ENCODE measurements around the gene CDH23.

Gene CDH23

DNA sequence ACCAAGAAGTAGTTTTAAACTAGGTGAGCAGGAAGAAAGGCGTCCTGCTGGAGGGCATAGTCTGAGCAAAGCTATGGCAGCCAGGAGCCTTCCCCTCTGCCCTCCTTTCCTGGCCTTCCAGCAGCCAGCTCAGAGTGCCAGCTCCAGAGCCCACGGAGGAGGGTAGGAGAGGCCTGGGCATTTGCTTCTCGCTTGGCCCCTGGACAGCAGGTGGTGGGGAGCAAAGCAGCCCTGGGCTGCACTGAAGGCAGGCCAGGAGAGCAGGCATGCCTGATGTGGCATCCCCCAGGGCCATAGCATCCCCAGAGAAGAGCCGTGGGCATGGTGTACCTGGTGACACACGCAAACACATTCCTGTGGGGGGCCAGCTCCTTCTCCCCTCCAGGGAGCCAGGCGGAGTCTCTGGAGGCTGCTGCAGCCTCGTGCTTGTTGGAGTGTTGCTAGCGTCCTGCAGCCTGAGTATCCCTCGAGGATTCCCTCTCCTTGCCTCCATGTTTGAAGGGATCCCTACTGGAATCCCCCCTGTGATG is 43.9 kb downstream of the CDH23 start:
- no peak for DNase-seq (ENCODE audit: low read depth)

DNA sequence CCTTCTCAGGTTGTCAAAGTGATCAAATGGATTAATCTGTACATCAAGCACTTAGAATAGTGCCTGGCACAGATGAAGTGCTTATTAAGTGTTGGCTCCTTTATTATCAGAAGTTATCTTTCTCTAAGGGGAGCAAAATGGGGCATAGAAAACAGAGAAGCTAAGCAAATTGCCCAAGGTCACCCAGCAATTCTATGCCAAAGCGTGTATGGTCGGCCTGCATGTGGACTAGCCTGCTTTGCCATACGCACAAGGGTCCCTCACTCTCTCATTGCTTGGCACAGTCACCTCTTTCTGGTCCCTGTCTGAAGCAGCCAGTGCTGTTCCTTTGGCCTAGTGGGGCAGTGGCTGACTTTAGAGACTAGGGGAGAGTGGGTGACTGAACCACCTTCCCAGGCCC is 45.3 kb downstream of the CDH23 start:
- DNase-seq (ENCODE audit: low read depth): no peak

DNA sequence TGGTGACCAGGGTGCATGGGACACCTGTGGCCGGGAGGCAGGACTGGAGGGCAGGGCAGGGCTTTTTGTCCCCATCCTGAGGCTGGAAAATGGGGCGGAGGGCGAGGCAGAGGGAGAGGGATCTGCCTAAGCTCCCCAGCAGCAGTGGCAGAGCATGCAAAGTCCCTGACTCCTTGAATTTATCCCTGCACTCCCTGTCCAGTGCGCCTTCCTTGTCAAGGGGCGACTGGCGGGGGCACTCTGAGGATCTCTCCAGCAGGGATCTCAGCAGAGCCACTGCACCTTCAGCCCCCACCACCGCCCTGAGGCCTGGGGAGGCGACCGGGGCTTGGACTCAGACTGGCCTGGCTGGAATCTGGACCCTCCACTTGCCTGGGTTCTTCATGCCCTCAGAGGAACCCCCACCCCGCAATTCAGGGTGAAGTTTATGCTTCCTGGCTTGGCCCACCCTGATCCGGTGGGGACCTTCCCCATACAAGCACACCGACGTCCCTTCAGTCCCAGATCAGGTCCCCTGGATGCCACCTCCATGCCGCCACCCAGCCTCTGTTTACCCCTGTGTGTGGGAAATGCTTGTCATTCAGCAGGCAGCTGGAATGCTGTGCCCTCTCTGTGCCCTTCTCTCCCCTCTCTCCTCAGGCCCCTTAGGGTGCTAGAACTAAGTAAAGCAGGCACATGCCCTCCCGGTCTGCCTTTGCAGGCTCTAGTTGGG is 46.3 kb downstream of the CDH23 start:
- no peak for DNase-seq (ENCODE audit: low read depth)

GRCh38 chr10:71443676-71444075 is 47.0 kb downstream of the CDH23 start:
- no peak for DNase-seq (ENCODE audit: low read depth)

DNA sequence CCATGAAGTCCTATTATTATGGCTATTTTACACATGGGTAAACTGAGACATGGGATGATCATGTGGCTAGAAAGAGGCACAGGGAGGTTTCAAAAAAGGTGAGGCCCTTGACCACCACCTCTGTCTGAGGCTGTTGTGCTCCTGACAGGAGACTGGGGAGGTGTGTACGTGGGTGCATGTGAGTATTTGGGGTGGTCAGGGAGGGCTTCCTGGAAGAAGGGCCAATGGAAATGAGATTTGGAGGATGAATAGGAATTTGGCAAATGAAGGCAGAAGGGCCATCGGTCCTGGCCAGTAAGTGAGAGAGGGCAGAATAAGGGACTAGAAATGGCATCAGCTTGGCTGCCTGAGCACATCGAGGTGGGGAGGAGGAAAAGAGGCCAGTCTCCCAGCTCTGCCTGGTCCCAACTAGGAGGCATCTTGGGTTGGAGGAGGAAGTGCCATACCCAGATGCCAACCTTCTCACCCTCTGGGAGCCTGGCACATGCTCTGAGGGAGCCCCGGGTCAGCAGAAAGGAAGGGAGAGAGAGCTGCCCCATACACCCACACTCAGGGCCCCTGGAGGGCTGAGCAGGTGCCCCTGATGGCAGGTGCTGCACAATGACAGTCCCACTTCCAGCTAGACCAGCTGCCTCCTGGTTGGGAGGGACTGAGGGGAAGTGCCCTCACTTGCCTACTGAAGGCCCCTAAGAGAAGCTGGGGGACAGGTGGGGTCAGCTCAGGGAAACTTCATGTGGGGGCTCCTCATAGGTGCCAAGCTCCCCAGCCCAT is 47.7 kb downstream of the CDH23 start:
- DNase-seq (ENCODE audit: low read depth): no peak

DNA sequence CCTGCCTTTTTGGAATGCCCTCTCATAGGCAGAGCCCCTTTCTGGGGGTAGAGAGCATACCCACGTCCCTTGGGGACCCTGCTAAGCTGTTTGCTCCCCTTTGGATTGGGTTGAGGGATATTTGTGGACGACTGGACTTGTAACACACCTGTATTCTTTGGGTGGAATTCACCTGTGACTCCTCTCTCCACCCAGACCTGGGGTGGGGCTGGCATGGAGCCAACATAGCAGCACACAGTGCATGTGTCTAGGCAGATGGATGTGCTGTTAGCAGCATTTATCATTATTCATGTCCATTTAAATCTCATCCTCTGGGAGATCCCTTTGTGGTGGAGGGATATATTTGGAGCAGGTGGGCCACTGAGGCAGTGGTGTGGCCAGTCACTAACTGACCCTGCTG is 51.0 kb downstream of the CDH23 start:
- DNase-seq (ENCODE audit: low read depth): no peak

- DNase-seq (ENCODE audit: low read depth): no peak
Observed at GRCh38 chr10:71448146-71448545, 51.4 kb downstream of the CDH23 start.

DNA sequence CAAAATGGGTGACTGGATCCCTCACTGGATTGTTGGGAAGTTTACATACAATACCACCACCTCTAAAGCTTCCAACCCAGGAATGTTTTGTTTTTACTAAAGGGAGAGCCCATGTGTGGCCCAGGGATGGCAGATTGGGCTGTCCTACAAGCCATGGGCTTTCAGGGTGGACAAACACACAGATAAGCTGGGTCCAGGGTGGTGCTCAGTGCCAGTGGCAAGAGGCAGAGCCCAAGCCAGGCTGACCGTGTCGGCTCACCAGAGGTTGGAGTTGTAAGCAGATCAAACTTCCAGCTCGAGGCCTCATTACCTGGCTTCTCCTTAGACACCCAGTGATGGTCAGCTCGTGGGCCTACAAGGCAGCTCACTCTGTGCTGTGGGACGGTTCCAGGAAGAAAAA is 52.3 kb downstream of the CDH23 start:
- no peak for DNase-seq (ENCODE audit: low read depth)

DNA sequence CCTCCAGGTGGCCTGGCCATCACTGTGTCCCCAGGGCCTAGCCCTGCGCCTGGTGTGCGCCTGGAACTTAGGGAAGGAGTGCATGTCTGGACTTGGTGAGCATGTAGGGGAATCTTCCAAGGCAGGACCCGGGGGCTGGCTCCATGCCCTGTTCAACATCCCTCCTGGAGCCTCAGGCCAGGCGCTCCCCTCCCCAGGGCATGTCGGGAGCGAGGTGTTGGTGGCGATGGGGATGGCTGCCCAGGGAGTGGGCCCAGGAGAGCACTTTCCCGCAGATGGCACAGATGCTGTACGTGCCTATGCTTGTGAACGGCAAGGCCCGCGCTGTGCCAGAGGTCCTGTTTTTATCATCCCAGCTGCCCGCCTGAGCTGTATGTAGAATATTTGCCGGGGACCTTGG is 55.0 kb downstream of the CDH23 start:
- DNase-seq (ENCODE audit: low read depth): no peak

GRCh38 chr10:71453186-71453585 is 56.5 kb downstream of the CDH23 start:
- DNase-seq (ENCODE audit: low read depth): no peak

- DNase-seq (ENCODE audit: low read depth): no peak
Observed at GRCh38 chr10:71454347-71454746, 57.6 kb downstream of the CDH23 start.

GRCh38 chr10:71455035-71455434 is 58.3 kb downstream of the CDH23 start:
- no peak for DNase-seq (ENCODE audit: low read depth)

DNA sequence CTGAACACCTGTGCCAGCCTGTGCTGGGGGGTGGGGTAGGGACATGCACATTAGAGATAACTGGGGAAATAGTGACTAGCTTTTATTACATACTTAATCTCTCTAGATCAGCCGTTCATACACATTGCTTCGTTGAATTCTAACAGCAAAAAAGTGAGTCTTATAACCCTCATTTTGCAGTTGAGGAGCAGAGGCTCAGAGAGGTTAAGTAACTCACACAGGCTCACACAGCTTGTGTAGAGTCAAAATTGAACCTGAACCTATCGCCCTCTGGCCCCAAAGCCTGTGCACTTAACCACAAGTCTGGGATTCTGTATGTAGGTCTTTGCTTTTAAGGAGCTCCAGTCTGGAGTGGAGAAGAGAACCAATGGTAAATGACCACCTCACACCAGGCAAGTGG is 59.9 kb downstream of the CDH23 start:
- no peak for DNase-seq (ENCODE audit: low read depth)

DNA sequence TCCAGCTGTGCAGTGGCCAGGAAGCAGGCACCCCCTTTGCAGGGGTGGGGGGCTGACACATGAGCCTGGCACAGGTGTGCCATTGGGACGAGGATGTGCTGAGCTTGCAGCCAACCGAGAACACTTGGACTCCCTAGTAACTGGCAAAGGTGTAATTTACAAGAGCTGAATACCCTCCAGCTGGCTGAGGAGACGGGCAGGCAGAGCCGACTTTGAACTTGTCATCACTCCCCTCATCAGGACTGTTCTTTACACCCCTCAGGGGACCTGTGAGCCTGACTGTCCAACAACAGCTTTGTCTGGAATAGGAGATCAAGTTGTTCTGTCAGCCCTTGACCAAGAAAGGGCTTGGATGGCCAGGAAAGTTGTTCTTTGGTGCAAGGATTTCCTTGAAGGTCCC is 61.2 kb downstream of the CDH23 start:
- DNase-seq (ENCODE audit: low read depth): no peak

DNA sequence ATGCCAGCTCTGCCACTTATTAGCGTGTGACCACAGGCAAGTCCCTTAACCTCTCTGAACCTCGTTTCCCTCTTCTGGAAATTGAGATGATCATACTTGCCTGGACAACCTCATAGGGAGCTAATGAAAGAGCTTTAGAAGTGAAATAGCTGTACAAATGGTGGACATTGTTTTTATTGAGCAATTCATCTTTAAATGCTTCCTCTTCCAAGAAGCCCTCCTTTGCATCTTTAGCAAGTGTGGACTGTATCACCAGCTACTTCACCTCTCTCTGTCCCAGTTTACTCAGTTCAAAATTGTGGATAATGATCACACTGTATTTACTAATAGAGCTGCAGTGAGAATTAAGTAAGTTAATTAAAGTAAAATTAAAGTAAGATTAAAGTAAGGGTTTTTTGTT is 61.7 kb downstream of the CDH23 start:
- no peak for DNase-seq (ENCODE audit: low read depth)

GRCh38 chr10:71459513-71459912 is 62.8 kb downstream of the CDH23 start:
- no peak for DNase-seq (ENCODE audit: low read depth)

- DNase-seq (ENCODE audit: low read depth): no peak
Observed at GRCh38 chr10:71460615-71461014, 63.9 kb downstream of the CDH23 start.

DNA sequence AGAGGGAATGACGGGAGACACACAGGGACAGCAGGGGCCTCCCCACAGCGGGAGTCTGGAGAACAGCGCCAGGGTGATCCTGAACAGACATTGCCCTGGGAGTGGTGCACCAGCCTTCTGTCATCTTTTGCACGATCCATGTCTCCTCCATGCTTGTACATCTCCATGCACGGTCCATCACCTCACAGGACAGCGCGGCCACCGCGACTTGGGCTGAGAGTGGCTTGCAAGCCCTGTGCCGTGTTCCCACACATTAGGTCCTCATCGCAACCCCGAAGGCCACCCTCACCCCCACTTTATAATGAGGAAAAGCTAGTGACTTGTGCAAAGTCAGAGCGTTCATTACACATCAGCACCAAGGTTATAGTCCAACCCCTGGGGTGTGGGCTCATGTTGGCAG is 64.7 kb downstream of the CDH23 start:
- DNase-seq (ENCODE audit: low read depth): no peak

GRCh38 chr10:71462062-71462935 is 65.6 kb downstream of the CDH23 start:
- no peak for DNase-seq (ENCODE audit: low read depth)

GRCh38 chr10:71463111-71463510 is 66.4 kb downstream of the CDH23 start:
- no peak for DNase-seq (ENCODE audit: low read depth)

DNA sequence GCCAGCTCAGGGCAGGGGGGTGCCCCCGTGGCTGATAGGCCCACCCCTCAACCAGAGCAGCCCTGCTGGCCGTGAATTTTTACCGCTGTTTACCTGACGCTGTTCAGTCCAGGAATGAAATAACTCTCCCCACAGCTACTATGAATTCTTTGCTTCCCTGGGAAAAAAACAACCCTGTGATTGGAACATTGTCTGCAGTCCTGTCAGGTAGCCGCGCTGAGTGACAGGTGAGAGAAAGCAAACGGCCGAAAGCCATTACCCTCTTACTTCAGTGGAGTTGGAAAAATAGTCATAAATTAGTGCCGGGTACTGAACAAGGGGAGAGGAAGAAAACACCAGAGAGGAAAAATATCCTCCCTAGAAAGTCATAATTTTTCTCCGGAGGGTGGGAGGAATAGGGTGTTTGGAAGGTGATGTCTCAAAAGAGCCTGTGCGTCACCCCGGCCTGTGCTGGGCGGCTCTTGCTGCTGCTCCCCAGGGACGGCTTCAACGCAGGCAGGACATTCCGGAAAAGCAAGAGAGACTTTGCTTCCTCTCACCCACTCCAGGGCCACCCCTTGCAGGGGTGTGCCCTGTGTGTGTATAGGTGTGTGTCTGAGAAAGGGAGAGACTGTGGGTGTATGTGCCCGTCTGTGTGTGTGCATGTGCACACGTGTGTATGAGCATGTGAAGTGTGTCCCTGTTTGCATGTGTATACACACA is 69.0 kb downstream of the CDH23 start:
- DNase-seq (ENCODE audit: low read depth): no peak

- DNase-seq (ENCODE audit: low read depth): no peak
Observed at GRCh38 chr10:71466330-71466729, 69.6 kb downstream of the CDH23 start.
